OCI-LY7 (cell line): ENCODE results near the gene SEC22A.

Experiments
- CTCF ChIP-seq: fragments of 200-600 bp; sonication (generic); conservative IDR thresholded peaks from 2 replicates; pipeline ENCODE4 v1.5.1; 2014; ENCODE audit warnings: mild to moderate bottlenecking, antibody characterized with exemption, low read length, moderate library complexity, mixed read lengths
- EZH2phosphoT487 ChIP-seq: fragments of 200-600 bp; sonication (generic); IDR thresholded peaks from 2 replicates; pipeline ENCODE4 v1.6.1; 2018; ENCODE audit warnings: low read depth, borderline replicate concordance, mild to moderate bottlenecking, mixed run types, antibody characterized with exemption, low read length, moderate library complexity, mixed read lengths

DNA sequence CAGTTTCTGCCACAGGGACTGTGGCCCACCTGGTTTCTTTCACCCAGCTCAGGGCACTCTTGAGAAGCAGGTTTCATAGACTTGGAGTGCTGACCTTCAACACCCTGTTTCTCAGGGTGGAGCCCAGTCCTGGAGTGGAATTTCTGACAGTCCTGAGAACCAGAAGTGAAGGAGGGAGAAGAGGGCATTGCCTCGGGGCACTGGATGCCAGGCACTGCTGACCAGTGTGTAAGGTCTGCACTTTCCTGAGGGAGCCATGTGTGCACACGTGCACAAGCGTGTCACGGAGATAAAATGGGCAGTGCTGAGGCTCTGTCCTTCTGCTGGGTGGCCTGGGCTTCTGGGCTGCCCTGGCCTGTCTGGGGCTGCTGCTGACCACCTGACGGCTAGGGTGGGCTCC lies 118.5 kb downstream of the SEC22A start:
- TF ChIP-seq CTCF (no peak), EZH2phosphoT487 (no peak)
